ENCODE results near the gene CGB3.
"Not testable (repeated sequence)": the region's sequence is repeated elsewhere in the genome, so short reads cannot be mapped to it uniquely, and the experiment has no call there.

The CGB3 gene

DNA sequence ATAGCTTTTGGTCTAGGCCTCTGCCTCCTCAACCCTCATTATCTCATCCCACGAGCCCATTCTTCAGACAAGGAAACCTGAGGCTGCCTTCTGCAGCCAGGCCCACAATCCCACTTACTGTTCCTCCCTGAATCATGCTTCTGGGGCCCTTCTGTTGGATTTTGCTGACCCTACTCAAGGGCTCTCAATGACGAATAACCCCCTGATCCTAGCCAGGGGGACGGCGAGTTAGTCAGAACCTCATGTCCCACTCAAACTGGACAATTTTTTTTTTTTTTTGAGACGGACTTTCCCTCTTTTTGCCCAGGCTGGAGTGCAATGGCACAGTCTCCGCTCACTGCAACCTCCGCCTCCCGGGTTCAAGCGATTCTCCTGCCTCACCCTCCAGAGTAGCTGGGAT lies 2.0 kb downstream of the CGB3 start:
- no peak overlapping the region for H3K4me2 ChIP-seq
- H4K20me1 ChIP-seq = peaks cover 22% of the 10 kb centered on the region
- no peak for TF ChIP-seq Cebpa-rat (IDR thresholded peaks at IDR 0.05)
- no peak overlapping the region for H3K4me3 ChIP-seq
- no peaks in the 10 kb centered on the region for H3K9me3 ChIP-seq
- no peak overlapping the region for H3K9ac ChIP-seq
- peaks cover 39% of the 10 kb centered on the region for H3K27me3 ChIP-seq
- H3K36me3 ChIP-seq = 0 out of 2 replicates have a peak, but pooled peaks cover under 1% of the 10 kb centered on the region
- H3K27ac ChIP-seq = no peak overlapping the region
- peaks cover 44% of the 10 kb centered on the region for H3K4me1 ChIP-seq

GRCh38 chr19:49020931-49021895 lies 2.9 kb downstream of the CGB3 start:
- Histone ChIP-seq H3K9me3 (no peaks in the 10 kb centered on the region), H3K9ac (peak overlapping the region; percentile 48; the same call in 1 of the 2 replicates), H3K27ac (no peak overlapping the region), H3K36me3 (peaks cover 9% of the 10 kb centered on the region), H3K4me1 (peaks cover 44% of the 10 kb centered on the region), H3K4me2 (peak overlapping the region; percentile 91), H4K20me1 (peaks cover 27% of the 10 kb centered on the region), H3K4me3 (no peak overlapping the region), H3K27me3 (peaks cover 42% of the 10 kb centered on the region)
- no peak for TF ChIP-seq Cebpa-rat (IDR thresholded peaks at IDR 0.05)

DNA sequence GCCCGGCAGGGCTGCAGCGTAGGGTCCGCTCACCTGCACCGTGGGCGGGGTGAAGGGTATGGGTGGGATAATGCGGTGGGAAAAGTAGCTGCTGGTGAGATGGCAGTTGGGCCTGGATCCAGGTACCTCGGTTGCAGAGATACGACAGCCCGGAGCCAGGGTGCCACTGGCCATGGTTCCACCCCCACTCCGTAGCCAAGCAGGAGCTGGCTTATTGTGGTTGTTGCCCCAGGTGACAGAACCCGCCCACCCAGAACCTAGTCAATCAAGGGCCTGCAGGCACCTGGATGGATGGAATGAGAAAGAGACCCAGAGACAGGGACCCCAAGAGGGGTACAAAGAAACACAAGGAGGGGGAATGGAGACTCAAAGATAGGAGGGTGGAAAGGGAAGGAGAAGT lies 3.8 kb downstream of the CGB3 start:
- H3K9me3 ChIP-seq = no peaks in the 10 kb centered on the region
- peaks cover 36% of the 10 kb centered on the region for H4K20me1 ChIP-seq
- H3K9ac ChIP-seq = no peak overlapping the region
- peaks cover 44% of the 10 kb centered on the region for H3K4me1 ChIP-seq
- peaks cover 42% of the 10 kb centered on the region for H3K27me3 ChIP-seq
- peaks cover 18% of the 10 kb centered on the region for H3K36me3 ChIP-seq
- H3K27ac ChIP-seq = no peak overlapping the region
- no peak overlapping the region for H3K4me3 ChIP-seq
- no peak for TF ChIP-seq Cebpa-rat (IDR thresholded peaks at IDR 0.05)
- H3K4me2 ChIP-seq = peak overlapping the region; percentile 91

- H3K9ac ChIP-seq = no peak overlapping the region
- H3K27me3 ChIP-seq = peaks cover 42% of the 10 kb centered on the region
- TF ChIP-seq Cebpa-rat (IDR thresholded peaks at IDR 0.05) = no peak
- H3K4me1 ChIP-seq = peaks cover 44% of the 10 kb centered on the region
- peak overlapping the region; percentile 91 for H3K4me2 ChIP-seq
- H3K4me3 ChIP-seq = peak overlapping the region; percentile 61
- H3K27ac ChIP-seq = no peak overlapping the region
- no peaks in the 10 kb centered on the region for H3K9me3 ChIP-seq
- H4K20me1 ChIP-seq = peaks cover 45% of the 10 kb centered on the region
- H3K36me3 ChIP-seq = peaks cover 28% of the 10 kb centered on the region
These were observed 4.7 kb downstream of the CGB3 start for GRCh38 chr19:49019242-49019932.

DNA sequence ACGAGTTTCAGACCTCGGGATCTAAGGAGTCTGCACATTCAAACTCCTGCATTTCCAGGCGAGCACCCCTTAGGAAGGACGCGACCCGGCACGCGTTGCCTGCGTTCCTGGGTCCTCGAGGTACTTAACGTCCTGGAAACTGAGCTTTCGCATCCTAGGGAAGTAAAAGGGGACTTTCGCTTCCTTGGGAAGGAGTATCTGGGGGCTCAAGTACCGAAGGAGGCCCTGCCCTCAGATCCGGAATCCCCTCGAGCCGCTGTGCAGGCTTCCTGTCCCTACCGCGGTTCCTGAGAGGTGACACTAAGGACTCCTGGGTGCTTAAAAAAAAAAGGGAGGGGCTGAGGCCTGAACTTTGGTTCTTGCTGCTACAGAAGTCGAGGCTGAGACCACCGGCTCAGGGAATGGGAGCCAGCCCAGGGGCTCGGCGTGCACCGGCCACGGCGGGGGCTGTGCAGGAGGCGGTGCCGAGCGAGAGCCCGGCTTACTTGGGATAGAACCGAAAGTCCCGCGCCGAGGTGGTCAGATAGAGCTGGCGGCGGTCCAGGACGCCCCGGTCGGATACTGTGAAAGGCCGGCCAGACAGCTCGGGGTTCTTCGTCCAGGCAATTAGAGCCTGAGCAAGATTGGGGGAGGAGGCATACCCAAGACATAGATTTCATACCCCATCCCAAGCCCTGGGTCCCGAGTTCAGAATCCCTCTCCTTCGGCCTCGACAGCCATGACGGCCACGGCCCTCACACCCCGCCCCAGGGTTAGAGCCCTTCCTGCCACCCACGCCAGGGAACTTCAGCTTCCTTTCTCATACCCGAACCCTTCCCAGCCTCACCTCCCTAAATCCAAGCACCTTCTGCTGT lies 5.5 kb downstream of the CGB3 start:
- peaks cover 50% of the 10 kb centered on the region for H4K20me1 ChIP-seq
- H3K27ac ChIP-seq, H3K9me3 ChIP-seq: not testable (repeated sequence)

GRCh38 chr19:49017666-49018351 lies 6.3 kb downstream of the CGB3 start:
- peaks cover 42% of the 10 kb centered on the region for H3K27me3 ChIP-seq
- peak overlapping the region; percentile 61 for H3K4me3 ChIP-seq
- no peak for TF ChIP-seq Cebpa-rat (IDR thresholded peaks at IDR 0.05)
- H3K9me3 ChIP-seq = no peaks in the 10 kb centered on the region
- peak overlapping the region; percentile 91 for H3K4me2 ChIP-seq
- peaks cover 50% of the 10 kb centered on the region for H4K20me1 ChIP-seq
- peaks cover 43% of the 10 kb centered on the region for H3K36me3 ChIP-seq
- H3K27ac ChIP-seq = no peak overlapping the region
- peaks cover 44% of the 10 kb centered on the region for H3K4me1 ChIP-seq
- peak overlapping the region; percentile 58 for H3K9ac ChIP-seq

More for the DNA sequence above, 5.5 kb downstream of the CGB3 start:
- Histone ChIP-seq H3K4me2 (peak overlapping the region; percentile 91), H3K27me3 (peaks cover 42% of the 10 kb centered on the region), H3K4me1 (peaks cover 44% of the 10 kb centered on the region), H3K36me3 (peaks cover 35% of the 10 kb centered on the region), H3K9ac (peak overlapping the region; percentile 58), H3K4me3 (peak overlapping the region; percentile 61)

DNA sequence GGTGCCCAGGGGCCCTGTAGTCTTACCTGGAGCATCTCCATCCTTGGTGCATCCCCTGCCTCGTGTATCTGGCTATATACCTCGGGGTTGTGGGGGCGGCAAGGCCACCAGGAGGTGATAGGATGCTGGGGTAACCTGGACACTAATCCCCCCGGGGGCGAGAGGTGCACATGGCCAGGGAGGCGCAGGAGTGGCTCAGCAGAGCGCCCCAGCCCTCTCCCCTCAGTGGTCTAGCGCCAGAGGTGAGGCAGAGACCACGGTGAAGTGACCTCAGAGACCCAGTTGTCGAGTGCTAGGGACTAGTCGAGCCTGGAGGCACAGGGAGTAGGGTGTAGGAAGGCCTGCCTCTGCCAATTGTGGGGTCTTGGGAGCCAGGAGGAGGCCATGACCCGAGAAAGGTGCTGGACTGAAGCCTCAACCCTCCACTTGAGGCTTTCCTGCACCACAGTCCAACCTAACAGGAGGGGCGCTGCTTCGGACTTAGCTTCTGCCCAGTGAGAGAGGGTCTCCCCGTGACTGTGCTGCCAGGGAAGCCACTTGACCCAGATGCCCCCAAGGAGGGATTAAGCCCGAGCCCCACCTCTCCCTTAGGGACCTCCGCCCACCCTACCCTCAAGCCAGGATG lies 7.0 kb downstream of the CGB3 start, which contains the start of gene LHB:
Gene LHB (minus strand): TSS at position 51 of the 625 bp plus-strand sequence. CDS start 10 bp downstream, at position 41.
- H3K4me3 ChIP-seq = peak within 1 kb of the TSS; percentile 61
- peak within 1 kb of the TSS; percentile 58 for H3K9ac ChIP-seq
- peaks cover 42% of the 10 kb centered on the region for H3K27me3 ChIP-seq
- peak within 1 kb of the TSS; percentile 91 for H3K4me2 ChIP-seq
- H3K4me1 ChIP-seq = peaks cover 44% of the 10 kb centered on the region
- H4K20me1 ChIP-seq = peaks cover 55% of the 10 kb centered on the region
- TF ChIP-seq Cebpa-rat (IDR thresholded peaks at IDR 0.05) = no peak
- peaks cover 50% of the 10 kb centered on the region for H3K36me3 ChIP-seq
- H3K27ac ChIP-seq = no peak within 1 kb of the TSS
- H3K9me3 ChIP-seq = no peaks in the 10 kb centered on the region

GRCh38 chr19:49016067-49016839 lies 7.9 kb downstream of the CGB3 start:
- H3K9me3 ChIP-seq = no peaks in the 10 kb centered on the region
- H4K20me1 ChIP-seq = peaks cover 64% of the 10 kb centered on the region
- no peak for TF ChIP-seq Cebpa-rat (IDR thresholded peaks at IDR 0.05)
- H3K27ac ChIP-seq = no peak overlapping the region
- no peak overlapping the region for H3K4me2 ChIP-seq
- peaks cover 59% of the 10 kb centered on the region for H3K36me3 ChIP-seq
- no peak overlapping the region for H3K4me3 ChIP-seq
- peaks cover 42% of the 10 kb centered on the region for H3K27me3 ChIP-seq
- peaks cover 39% of the 10 kb centered on the region for H3K4me1 ChIP-seq
- no peak overlapping the region for H3K9ac ChIP-seq

Measured in BLaER1 (cell line).